H1 (cell line): Measurements from ENCODE around the gene TSC1.

Experiments
- CHD2 ChIP-seq: IDR thresholded peaks from 2 replicates; pipeline ENCODE4 v1.6.1; 2012; ENCODE audit warnings: low read length, improper control_type of control experiment
- CTCF ChIP-seq, 3 experiments: IDR thresholded peaks; 1 replicate in 2 of 3; 2 replicates in 1 of 3; pipeline versions ENCODE4 v1.5.1 to v1.6.1; 2011; ENCODE audit warnings: low read length in 3 of 3, mild to moderate bottlenecking in 3 of 3, inconsistent platforms in 2 of 3, low read depth in 1 of 3, moderate library complexity in 1 of 3; ENCODE audit not compliant: insufficient read depth in 1 of 3; ENCODE audit errors: control extremely low read depth in 1 of 3
- EZH2 ChIP-seq: fragments of 200-600 bp; sonication (generic); IDR thresholded peaks from 2 replicates; pipeline ENCODE4 v1.7.1; 2012; ENCODE audit warnings: low read depth, mild to moderate bottlenecking, moderate library complexity, low read length, inconsistent platforms; ENCODE audit not compliant: severe bottlenecking

- TF ChIP-seq EZH2 (no peak), CHD2 (no peak), CTCF (IDR thresholded peaks at IDR 0.05; ENCODE audit: control extremely low read depth in 1 of 3, insufficient read depth in 1 of 3, low read depth in 1 of 3, low read length in 3 of 3) (no peak)
Measured at GRCh38 chr9:132883349-132884294, 60.8 kb downstream of the TSC1 start.
